Vagina (tissue), 2 donors: ENCODE results near the gene PATJ. TPM values are rescaled to one million over a fixed set of nuclear protein-coding genes. Genes with fewer than 3 reads are reported as not detected.
A peak's percentile ranks its signal among the peaks of the same experiment; 100 is the strongest.
"Not testable (repeated sequence)": the region's sequence is repeated elsewhere in the genome, so short reads cannot be mapped to it uniquely, and the experiment has no call there.

Source experiments
- DNase-seq, 2 donors: peaks; one replicate each; pipeline ENCODE4 v3.0.0-alpha.2; 2017; ENCODE audit errors: extremely low spot score in 2 of 2
- H3K27ac ChIP-seq: fragments of 200-600 bp; sonication (generic); one replicate; pipeline ENCODE4 v1.5.1; 2019
- H3K27me3 ChIP-seq: fragments of 200-600 bp; sonication (generic); one replicate; pipeline ENCODE4 v1.5.1; 2019
- H3K36me3 ChIP-seq, 2 donors: fragments of 200-600 bp; sonication (generic); one replicate each; pipeline ENCODE4 v1.5.1; 2017 to 2019
- H3K4me1 ChIP-seq: fragments of 200-600 bp; sonication (generic); one replicate; pipeline ENCODE4 v1.5.1; 2019
- H3K4me3 ChIP-seq, 2 donors: fragments of 200-600 bp; sonication (generic); 1 replicate in 1 of 2; 2 replicates in 1 of 2; pipeline ENCODE4 v1.5.1; 2016 to 2019
- H3K9me3 ChIP-seq: fragments of 200-600 bp; sonication (generic); one replicate; pipeline ENCODE4 v1.5.1; 2019
- CTCF ChIP-seq, 3 experiments: fragments of 450-650 bp in 2 of 3; fragments of 200-600 bp in 1 of 3; sonication (generic) in 1 of 3; IDR thresholded peaks; one replicate each; pipeline ENCODE4 v1.5.1; 2017 to 2019; ENCODE audit warnings: antibody characterized with exemption in 3 of 3, mild to moderate bottlenecking in 2 of 3, moderate library complexity in 2 of 3
- POLR2A ChIP-seq, 2 donors: fragments of 450-650 bp; IDR thresholded peaks; one replicate each; pipeline ENCODE4 v1.6.1; 2017; ENCODE audit warnings: antibody characterized with exemption in 2 of 2, mild to moderate bottlenecking in 2 of 2, moderate library complexity in 2 of 2
- POLR2AphosphoS5 ChIP-seq, 2 donors: sonication (generic); formaldehyde crosslinking; IDR thresholded peaks; one replicate each; pipeline ENCODE4 v1.9.0; 2017; ENCODE audit warnings: antibody characterized with exemption in 2 of 2, mild to moderate bottlenecking in 2 of 2, low read depth in 1 of 2; ENCODE audit not compliant: insufficient read depth in 1 of 2
- intact Hi-C: fragments of 100-400 bp; cut with DNase I; formaldehyde crosslinking; loops from one replicate; pipeline ENCODE4 v1.15.1; 2023
- total RNA-seq: library from RNA; depleted of rRNA; stranded (reverse); fragments of >200 nt; gene quantifications from one replicate; pipeline ENCODE4 v1.2.3, GENCODE V29; 2016

PATJ gene
- total RNA-seq, 1 donor from 2014 or later: 83.2 TPM

- no peak for DNase-seq
- H3K27me3 ChIP-seq: no peaks in the 10 kb centered on the region
These were observed 433.4 kb downstream of the PATJ start for GRCh38 chr1:62175568-62176179.

GRCh38 chr1:62176597-62177312, 434.5 kb downstream of the PATJ start:
- no peak overlapping the region for H3K27ac ChIP-seq
- intact Hi-C loops: loop anchor here (2.0 kb wide), 1 partner anchor 230 kb away; no protein-coding TSS in a partner anchor
- no peaks in the 10 kb centered on the region for H3K36me3 ChIP-seq
- H3K9me3 ChIP-seq: no peaks in the 10 kb centered on the region
- TF ChIP-seq POLR2A (IDR thresholded peaks at IDR 0.05): no peak
- TF ChIP-seq POLR2AphosphoS5 (IDR thresholded peaks at IDR 0.05; ENCODE audit: insufficient read depth in 1 of 2, low read depth in 1 of 2): no peak
- TF ChIP-seq CTCF (IDR thresholded peaks at IDR 0.05): no peak
- no peaks in the 10 kb centered on the region for H3K27me3 ChIP-seq
- H3K4me3 ChIP-seq: no peak overlapping the region
- DNase-seq: no peak
- H3K4me1 ChIP-seq: no peaks in the 10 kb centered on the region

More at GRCh38 chr1:62175568-62176179, 433.4 kb downstream of the PATJ start:
- Histone ChIP-seq H3K4me1 (no peaks in the 10 kb centered on the region), H3K4me3 (no peak overlapping the region), H3K9me3 (no peaks in the 10 kb centered on the region), H3K36me3 (no peaks in the 10 kb centered on the region), H3K27ac (no peak overlapping the region)
- TF ChIP-seq POLR2AphosphoS5 (IDR thresholded peaks at IDR 0.05; ENCODE audit: insufficient read depth in 1 of 2, low read depth in 1 of 2) (no peak), CTCF (IDR thresholded peaks at IDR 0.05) (peak in 2 of 3 experiments; percentile 39 to 66), POLR2A (IDR thresholded peaks at IDR 0.05) (no peak)
- intact Hi-C loops: loop anchor here (2.0 kb wide), 1 partner anchor 231 kb away; no protein-coding TSS in a partner anchor

GRCh38 chr1:62177621-62178020, 435.3 kb downstream of the PATJ start:
- Histone ChIP-seq H3K27ac (no peak overlapping the region), H3K27me3 (no peaks in the 10 kb centered on the region), H3K4me3 (no peak overlapping the region), H3K4me1 (no peaks in the 10 kb centered on the region), H3K36me3 (no peaks in the 10 kb centered on the region), H3K9me3 (no peaks in the 10 kb centered on the region)
- TF ChIP-seq POLR2AphosphoS5 (IDR thresholded peaks at IDR 0.05; ENCODE audit: insufficient read depth in 1 of 2, low read depth in 1 of 2) (no peak), POLR2A (IDR thresholded peaks at IDR 0.05) (no peak), CTCF (IDR thresholded peaks at IDR 0.05) (no peak)
- no peak for DNase-seq
- intact Hi-C loops: loop anchor here (2.0 kb wide), 1 partner anchor 229 kb away; no protein-coding TSS in a partner anchor

GRCh38 chr1:62178372-62178771, 436.1 kb downstream of the PATJ start:
- intact Hi-C loops: no loop called here
- DNase-seq: no peak

GRCh38 chr1:62180054-62180453, 437.8 kb downstream of the PATJ start:
- H3K27me3 ChIP-seq, H3K4me3 ChIP-seq, intact Hi-C loops, H3K9me3 ChIP-seq, H3K27ac ChIP-seq, H3K36me3 ChIP-seq, DNase-seq, H3K4me1 ChIP-seq: not testable (repeated sequence)

More at GRCh38 chr1:62178372-62178771, 436.1 kb downstream of the PATJ start:
- Histone ChIP-seq H3K9me3 (no peaks in the 10 kb centered on the region), H3K4me1 (no peaks in the 10 kb centered on the region), H3K36me3 (no peaks in the 10 kb centered on the region), H3K27ac (no peak overlapping the region), H3K4me3 (no peak overlapping the region), H3K27me3 (no peaks in the 10 kb centered on the region)
- no peak for TF ChIP-seq POLR2A (IDR thresholded peaks at IDR 0.05)
- TF ChIP-seq CTCF (IDR thresholded peaks at IDR 0.05): no peak
- no peak for TF ChIP-seq POLR2AphosphoS5 (IDR thresholded peaks at IDR 0.05; ENCODE audit: insufficient read depth in 1 of 2, low read depth in 1 of 2)
